ENCODE results near the gene PKD1L1. TPM values are rescaled to one million over a fixed set of nuclear protein-coding genes. Genes with fewer than 3 reads are reported as not detected.

The PKD1L1 gene
- polyA plus RNA-seq, 1 donor from 2014 or later: 2.0 TPM

DNA sequence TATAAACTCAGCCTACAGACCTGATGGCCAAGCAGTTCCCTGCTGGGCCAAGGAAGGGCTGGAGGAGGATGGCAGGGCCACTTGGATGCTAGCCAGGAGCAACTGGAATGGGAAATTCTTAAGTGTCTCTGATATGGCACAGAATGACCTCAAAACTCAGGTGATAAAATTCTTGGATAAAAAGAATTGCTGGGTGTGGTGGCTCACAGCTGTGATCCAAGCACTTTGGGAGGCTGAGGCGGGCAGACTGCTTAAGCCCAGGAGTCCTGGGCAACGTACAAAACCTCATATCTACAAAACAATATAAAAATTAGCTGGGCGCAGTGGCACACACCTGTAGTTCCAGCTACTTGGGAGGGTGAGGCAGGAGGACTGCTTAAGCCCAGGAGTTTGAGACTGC, 14.0 kb upstream of the PKD1L1 start:
- H3F3A ChIP-seq (ENCODE audit: insufficient read depth, low read length, poor library complexity, severe bottlenecking): no peaks in the 10 kb centered on the region
- TF ChIP-seq TAF1 (IDR thresholded peaks at IDR 0.05; ENCODE audit: low read depth): no peak
- TF ChIP-seq, protein P1, sequence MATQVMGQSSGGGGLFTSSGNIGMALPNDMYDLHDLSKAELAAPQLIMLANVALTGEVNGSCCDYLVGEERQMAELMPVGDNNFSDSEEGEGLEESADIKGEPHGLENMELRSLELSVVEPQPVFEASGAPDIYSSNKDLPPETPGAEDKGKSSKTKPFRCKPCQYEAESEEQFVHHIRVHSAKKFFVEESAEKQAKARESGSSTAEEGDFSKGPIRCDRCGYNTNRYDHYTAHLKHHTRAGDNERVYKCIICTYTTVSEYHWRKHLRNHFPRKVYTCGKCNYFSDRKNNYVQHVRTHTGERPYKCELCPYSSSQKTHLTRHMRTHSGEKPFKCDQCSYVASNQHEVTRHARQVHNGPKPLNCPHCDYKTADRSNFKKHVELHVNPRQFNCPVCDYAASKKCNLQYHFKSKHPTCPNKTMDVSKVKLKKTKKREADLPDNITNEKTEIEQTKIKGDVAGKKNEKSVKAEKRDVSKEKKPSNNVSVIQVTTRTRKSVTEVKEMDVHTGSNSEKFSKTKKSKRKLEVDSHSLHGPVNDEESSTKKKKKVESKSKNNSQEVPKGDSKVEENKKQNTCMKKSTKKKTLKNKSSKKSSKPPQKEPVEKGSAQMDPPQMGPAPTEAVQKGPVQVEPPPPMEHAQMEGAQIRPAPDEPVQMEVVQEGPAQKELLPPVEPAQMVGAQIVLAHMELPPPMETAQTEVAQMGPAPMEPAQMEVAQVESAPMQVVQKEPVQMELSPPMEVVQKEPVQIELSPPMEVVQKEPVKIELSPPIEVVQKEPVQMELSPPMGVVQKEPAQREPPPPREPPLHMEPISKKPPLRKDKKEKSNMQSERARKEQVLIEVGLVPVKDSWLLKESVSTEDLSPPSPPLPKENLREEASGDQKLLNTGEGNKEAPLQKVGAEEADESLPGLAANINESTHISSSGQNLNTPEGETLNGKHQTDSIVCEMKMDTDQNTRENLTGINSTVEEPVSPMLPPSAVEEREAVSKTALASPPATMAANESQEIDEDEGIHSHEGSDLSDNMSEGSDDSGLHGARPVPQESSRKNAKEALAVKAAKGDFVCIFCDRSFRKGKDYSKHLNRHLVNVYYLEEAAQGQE (IDR thresholded peaks at IDR 0.05; ENCODE audit: borderline replicate concordance): no peak
- TF ChIP-seq EZH2 (IDR thresholded peaks at IDR 0.05; ENCODE audit: borderline replicate concordance, insufficient read depth, low read length, poor library complexity, severe bottlenecking): no peak
- no peak for TF ChIP-seq MXI1 (conservative IDR thresholded peaks at IDR 0.05; ENCODE audit: poor library complexity, severe bottlenecking)
- no peak for TF ChIP-seq POLR2AphosphoS5 (IDR thresholded peaks at IDR 0.05)
- no peak overlapping the region for H3K27ac ChIP-seq (ENCODE audit: low read length)
- no peak overlapping the region for H3K4me2 ChIP-seq (ENCODE audit: low read length)
- H3K36me3 ChIP-seq (ENCODE audit: insufficient read depth, low read length): peaks cover 16% of the 10 kb centered on the region
- H2AFZ ChIP-seq (ENCODE audit: low read depth, low read length): no peak overlapping the region
- H3K27me3 ChIP-seq (ENCODE audit: insufficient read depth, low read depth, low read length): no peaks in the 10 kb centered on the region
- H3K9me3 ChIP-seq (ENCODE audit: low read length): peaks cover 5% of the 10 kb centered on the region
- no peak overlapping the region for H3K9ac ChIP-seq (ENCODE audit: low read length)
- H3K79me2 ChIP-seq (replicated peaks; ENCODE audit: insufficient read depth, low read length): no peaks in the 10 kb centered on the region
- no peak overlapping the region for H3K4me3 ChIP-seq (ENCODE audit: low read length)
- no peaks in the 10 kb centered on the region for H4K20me1 ChIP-seq (ENCODE audit: insufficient read depth)
- H3K9me2 ChIP-seq (ENCODE audit: insufficient read depth, low read length): no peaks in the 10 kb centered on the region

DNA sequence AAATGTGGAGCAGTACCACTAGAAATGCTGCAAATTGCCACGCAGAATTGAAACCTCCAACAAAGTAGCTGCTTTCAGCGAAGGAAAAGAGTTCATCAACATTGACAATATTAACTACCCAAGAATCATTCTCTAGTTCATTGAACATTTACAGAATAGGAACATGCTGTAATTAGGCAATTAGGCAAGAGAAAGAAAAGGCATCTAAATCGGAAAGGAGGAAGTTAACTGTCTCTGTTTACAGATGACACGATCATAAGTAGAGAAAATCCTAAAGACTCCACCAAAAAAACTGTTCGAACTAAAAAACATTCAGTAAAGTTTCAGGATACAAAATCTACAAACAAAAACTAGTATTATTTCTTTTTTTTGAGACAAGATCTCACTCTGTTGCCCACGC, 8.9 kb upstream of the PKD1L1 start:
- no peaks in the 10 kb centered on the region for H4K20me1 ChIP-seq (ENCODE audit: insufficient read depth)
- no peak overlapping the region for H2AFZ ChIP-seq (ENCODE audit: low read depth, low read length)
- H3K27me3 ChIP-seq (ENCODE audit: insufficient read depth, low read depth, low read length): no peaks in the 10 kb centered on the region
- peaks cover 13% of the 10 kb centered on the region for H3K36me3 ChIP-seq (ENCODE audit: insufficient read depth, low read length)
- no peak overlapping the region for H3K4me2 ChIP-seq (ENCODE audit: low read length)
- no peak for TF ChIP-seq RAD21 (conservative IDR thresholded peaks at IDR 0.05)
- no peak for TF ChIP-seq MXI1 (conservative IDR thresholded peaks at IDR 0.05; ENCODE audit: poor library complexity, severe bottlenecking)
- TF ChIP-seq, protein P2, sequence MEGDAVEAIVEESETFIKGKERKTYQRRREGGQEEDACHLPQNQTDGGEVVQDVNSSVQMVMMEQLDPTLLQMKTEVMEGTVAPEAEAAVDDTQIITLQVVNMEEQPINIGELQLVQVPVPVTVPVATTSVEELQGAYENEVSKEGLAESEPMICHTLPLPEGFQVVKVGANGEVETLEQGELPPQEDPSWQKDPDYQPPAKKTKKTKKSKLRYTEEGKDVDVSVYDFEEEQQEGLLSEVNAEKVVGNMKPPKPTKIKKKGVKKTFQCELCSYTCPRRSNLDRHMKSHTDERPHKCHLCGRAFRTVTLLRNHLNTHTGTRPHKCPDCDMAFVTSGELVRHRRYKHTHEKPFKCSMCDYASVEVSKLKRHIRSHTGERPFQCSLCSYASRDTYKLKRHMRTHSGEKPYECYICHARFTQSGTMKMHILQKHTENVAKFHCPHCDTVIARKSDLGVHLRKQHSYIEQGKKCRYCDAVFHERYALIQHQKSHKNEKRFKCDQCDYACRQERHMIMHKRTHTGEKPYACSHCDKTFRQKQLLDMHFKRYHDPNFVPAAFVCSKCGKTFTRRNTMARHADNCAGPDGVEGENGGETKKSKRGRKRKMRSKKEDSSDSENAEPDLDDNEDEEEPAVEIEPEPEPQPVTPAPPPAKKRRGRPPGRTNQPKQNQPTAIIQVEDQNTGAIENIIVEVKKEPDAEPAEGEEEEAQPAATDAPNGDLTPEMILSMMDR (IDR thresholded peaks at IDR 0.05; ENCODE audit: poor library complexity, severe bottlenecking): no peak
- no peak for TF ChIP-seq POLR2AphosphoS5 (IDR thresholded peaks at IDR 0.05)
- TF ChIP-seq, protein P1 (IDR thresholded peaks at IDR 0.05; ENCODE audit: borderline replicate concordance): no peak
- TF ChIP-seq TAF1 (IDR thresholded peaks at IDR 0.05; ENCODE audit: low read depth): no peak
- TF ChIP-seq EZH2 (IDR thresholded peaks at IDR 0.05; ENCODE audit: borderline replicate concordance, insufficient read depth, low read length, poor library complexity, severe bottlenecking): no peak
- TF ChIP-seq EP300 (conservative IDR thresholded peaks at IDR 0.05; ENCODE audit: poor library complexity, severe bottlenecking): no peak
- TF ChIP-seq SMC3 (conservative IDR thresholded peaks at IDR 0.05; ENCODE audit: poor library complexity): no peak
- no peak overlapping the region for H3K27ac ChIP-seq (ENCODE audit: low read length)
- H3K9me2 ChIP-seq (ENCODE audit: insufficient read depth, low read length): no peaks in the 10 kb centered on the region
- no peak overlapping the region for H3K9ac ChIP-seq (ENCODE audit: low read length)
- H3K9me3 ChIP-seq (ENCODE audit: low read length): peaks cover 5% of the 10 kb centered on the region
- H3K79me2 ChIP-seq (replicated peaks; ENCODE audit: insufficient read depth, low read length): no peaks in the 10 kb centered on the region
- H3K4me3 ChIP-seq (ENCODE audit: low read length): no peak overlapping the region
- no peaks in the 10 kb centered on the region for H3F3A ChIP-seq (ENCODE audit: insufficient read depth, low read length, poor library complexity, severe bottlenecking)

All from neural cell (in vitro differentiated cells).